Thyroid gland (tissue), 4 donors: ENCODE results near the gene TBRG1.

Experiments used
- POLR2A ChIP-seq, 2 donors: fragments of 450-650 bp; IDR thresholded peaks; one replicate each; pipeline ENCODE4 v1.6.1; 2017; ENCODE audit warnings: antibody characterized with exemption in 2 of 2, mild to moderate bottlenecking in 2 of 2, moderate library complexity in 1 of 2
- TF ChIP-seq, protein P1 (sequence below), 6 experiments: fragments of 200-600 bp in 3 of 6; fragments of 450-650 bp in 3 of 6; sonication (generic) in 3 of 6; IDR thresholded peaks; one replicate each; pipeline ENCODE4 v1.5.1; 2016 to 2019; ENCODE audit warnings: antibody characterized with exemption in 6 of 6, mild to moderate bottlenecking in 2 of 6, inconsistent platforms in 1 of 6, moderate library complexity in 1 of 6

DNA sequence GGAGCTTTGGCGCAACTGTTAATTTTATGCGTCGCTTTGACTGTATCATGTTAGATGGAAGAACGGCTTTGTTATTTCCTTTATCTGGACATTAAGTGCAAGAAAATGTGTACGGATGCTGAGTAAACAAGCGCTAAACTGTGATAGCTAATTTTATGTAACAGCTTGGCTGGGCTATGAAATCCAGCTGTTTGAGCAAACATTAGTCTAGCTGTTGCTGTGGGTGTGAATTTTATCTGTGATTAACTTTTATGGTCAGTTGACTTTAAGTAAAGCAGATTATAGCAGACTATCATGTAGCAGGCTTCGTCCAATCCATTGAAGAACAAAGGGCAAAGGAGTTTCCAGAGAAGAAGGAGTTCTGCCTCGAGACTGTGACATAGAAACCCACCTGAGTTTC, 38.9 kb upstream of the TBRG1 start:
- TF ChIP-seq, protein P1, sequence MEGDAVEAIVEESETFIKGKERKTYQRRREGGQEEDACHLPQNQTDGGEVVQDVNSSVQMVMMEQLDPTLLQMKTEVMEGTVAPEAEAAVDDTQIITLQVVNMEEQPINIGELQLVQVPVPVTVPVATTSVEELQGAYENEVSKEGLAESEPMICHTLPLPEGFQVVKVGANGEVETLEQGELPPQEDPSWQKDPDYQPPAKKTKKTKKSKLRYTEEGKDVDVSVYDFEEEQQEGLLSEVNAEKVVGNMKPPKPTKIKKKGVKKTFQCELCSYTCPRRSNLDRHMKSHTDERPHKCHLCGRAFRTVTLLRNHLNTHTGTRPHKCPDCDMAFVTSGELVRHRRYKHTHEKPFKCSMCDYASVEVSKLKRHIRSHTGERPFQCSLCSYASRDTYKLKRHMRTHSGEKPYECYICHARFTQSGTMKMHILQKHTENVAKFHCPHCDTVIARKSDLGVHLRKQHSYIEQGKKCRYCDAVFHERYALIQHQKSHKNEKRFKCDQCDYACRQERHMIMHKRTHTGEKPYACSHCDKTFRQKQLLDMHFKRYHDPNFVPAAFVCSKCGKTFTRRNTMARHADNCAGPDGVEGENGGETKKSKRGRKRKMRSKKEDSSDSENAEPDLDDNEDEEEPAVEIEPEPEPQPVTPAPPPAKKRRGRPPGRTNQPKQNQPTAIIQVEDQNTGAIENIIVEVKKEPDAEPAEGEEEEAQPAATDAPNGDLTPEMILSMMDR (IDR thresholded peaks at IDR 0.05), result no peak
- no peak for TF ChIP-seq POLR2A (IDR thresholded peaks at IDR 0.05)
